Karpas-422 (cell line): ENCODE measurements around the gene RORB. TPM values are rescaled to one million over a fixed set of nuclear protein-coding genes. Genes with fewer than 3 reads are reported as not detected.

ENCODE experiments used
- DNase-seq: peaks from one replicate; pipeline ENCODE4 v3.0.0-alpha.2; 2015
- H2AFZ ChIP-seq: fragments of 200-600 bp; sonication (generic); 2 replicates; pipeline ENCODE4 v1.6.1; 2014; ENCODE audit warnings: antibody characterized with exemption, low read length, mixed read lengths
- H3K27ac ChIP-seq: fragments of 200-600 bp; sonication (generic); 2 replicates; pipeline ENCODE4 v1.5.1; 2014; ENCODE audit warnings: mild to moderate bottlenecking, low read length, moderate library complexity
- H3K27me3 ChIP-seq: fragments of 200-600 bp; sonication (generic); 2 replicates; pipeline ENCODE4 v1.6.1; 2014; ENCODE audit warnings: low read length, mixed read lengths
- H3K36me3 ChIP-seq: fragments of 200-600 bp; sonication (generic); 2 replicates; pipeline ENCODE4 v1.6.1; 2014; ENCODE audit warnings: low read length, mixed read lengths; ENCODE audit not compliant: insufficient read depth
- H3K4me1 ChIP-seq: fragments of 200-600 bp; sonication (generic); 2 replicates; pipeline ENCODE4 v1.6.1; 2014; ENCODE audit warnings: mild to moderate bottlenecking, low read length, mixed read lengths
- H3K4me2 ChIP-seq: fragments of 200-600 bp; sonication (generic); 2 replicates; pipeline ENCODE4 v1.6.1; 2014; ENCODE audit warnings: low read length, low read depth, mild to moderate bottlenecking; ENCODE audit not compliant: poor library complexity, severe bottlenecking
- H3K4me3 ChIP-seq: fragments of 200-600 bp; sonication (generic); 2 replicates; pipeline ENCODE4 v1.5.1; 2014; ENCODE audit warnings: mild to moderate bottlenecking, antibody characterized with exemption, low read length, mixed read lengths
- H3K79me2 ChIP-seq: fragments of 200-600 bp; sonication (generic); 2 replicates; pipeline ENCODE4 v1.6.1; 2014; ENCODE audit warnings: mild to moderate bottlenecking, low read length, mixed read lengths
- H3K9ac ChIP-seq: fragments of 200-600 bp; sonication (generic); 2 replicates; pipeline ENCODE4 v1.6.0; 2014; ENCODE audit warnings: low read length
- H3K9me2 ChIP-seq: fragments of 200-600 bp; sonication (generic), shearing (Covaris generic); replicated peaks from 2 replicates; pipeline ENCODE4 v1.6.0; 2014; ENCODE audit warnings: mild to moderate bottlenecking, low read length, moderate library complexity; ENCODE audit not compliant: insufficient read depth
- H3K9me3 ChIP-seq: fragments of 300-700, 200-600 bp; sonication (generic); 2 replicates; pipeline ENCODE4 v1.6.1; 2014; ENCODE audit warnings: low read length, mixed read lengths
- H4K20me1 ChIP-seq: fragments of 200-600 bp; sonication (generic); 2 replicates; pipeline ENCODE4 v1.6.1; 2014; ENCODE audit warnings: mild to moderate bottlenecking, antibody characterized with exemption, low read length, low read depth; ENCODE audit not compliant: insufficient read depth
- total RNA-seq: library from RNA; depleted of rRNA; stranded (reverse); fragments of >200 nt; shearing (Covaris generic); gene quantifications from 2 replicates; pipeline ENCODE4 v1.2.3, GENCODE V29; 2014; ENCODE audit warnings: low replicate concordance

Gene RORB
- total RNA-seq, 1 experiment from 2014 or later = 1.1 TPM

- H3K27me3 ChIP-seq = no peaks in the 10 kb centered on the region
- no peak overlapping the region for H3K27ac ChIP-seq
- no peak overlapping the region for H3K4me2 ChIP-seq
Measured at GRCh38 chr9:74719306-74719705, 222.2 kb downstream of the RORB start.

GRCh38 chr9:74721696-74722660, 224.8 kb downstream of the RORB start:
- no peak for DNase-seq
- H3K9me2 ChIP-seq = no peaks in the 10 kb centered on the region
- no peak overlapping the region for H3K9ac ChIP-seq
- H2AFZ ChIP-seq = no peak overlapping the region
- H3K4me1 ChIP-seq = no peaks in the 10 kb centered on the region
- H4K20me1 ChIP-seq = no peaks in the 10 kb centered on the region
- H3K27ac ChIP-seq = no peak overlapping the region
- H3K27me3 ChIP-seq = no peaks in the 10 kb centered on the region
- H3K4me2 ChIP-seq = no peak overlapping the region
- no peaks in the 10 kb centered on the region for H3K9me3 ChIP-seq
- no peaks in the 10 kb centered on the region for H3K79me2 ChIP-seq
- H3K36me3 ChIP-seq = no peaks in the 10 kb centered on the region
- no peak overlapping the region for H3K4me3 ChIP-seq

More at GRCh38 chr9:74719306-74719705, 222.2 kb downstream of the RORB start:
- DNase-seq = no peak
- no peak overlapping the region for H3K9ac ChIP-seq
- H3K9me2 ChIP-seq = no peaks in the 10 kb centered on the region
- H3K4me1 ChIP-seq = no peaks in the 10 kb centered on the region
- no peak overlapping the region for H3K4me3 ChIP-seq
- no peaks in the 10 kb centered on the region for H3K9me3 ChIP-seq
- H2AFZ ChIP-seq = no peak overlapping the region
- no peaks in the 10 kb centered on the region for H3K79me2 ChIP-seq
- H3K36me3 ChIP-seq = no peaks in the 10 kb centered on the region
- H4K20me1 ChIP-seq = no peaks in the 10 kb centered on the region

GRCh38 chr9:74724317-74724716, 227.2 kb downstream of the RORB start:
- Histone ChIP-seq H3K27me3 (no peaks in the 10 kb centered on the region), H3K4me1 (no peaks in the 10 kb centered on the region), H3K9me3 (no peaks in the 10 kb centered on the region), H3K4me2 (no peak overlapping the region), H3K79me2 (no peaks in the 10 kb centered on the region), H4K20me1 (no peaks in the 10 kb centered on the region), H3K9me2 (no peaks in the 10 kb centered on the region), H2AFZ (no peak overlapping the region), H3K36me3 (no peaks in the 10 kb centered on the region), H3K27ac (no peak overlapping the region), H3K4me3 (no peak overlapping the region), H3K9ac (no peak overlapping the region)
- no peak for DNase-seq

GRCh38 chr9:74726581-74726980, 229.4 kb downstream of the RORB start:
- Histone ChIP-seq H3K9ac (no peak overlapping the region), H3K4me3 (no peak overlapping the region), H3K4me1 (no peaks in the 10 kb centered on the region), H3K9me2 (no peaks in the 10 kb centered on the region), H4K20me1 (no peaks in the 10 kb centered on the region), H3K9me3 (no peaks in the 10 kb centered on the region), H2AFZ (no peak overlapping the region), H3K27ac (no peak overlapping the region), H3K4me2 (no peak overlapping the region), H3K79me2 (no peaks in the 10 kb centered on the region), H3K27me3 (no peaks in the 10 kb centered on the region), H3K36me3 (no peaks in the 10 kb centered on the region)
- no peak for DNase-seq

- Histone ChIP-seq H3K9ac (no peak overlapping the region), H3K9me2 (no peaks in the 10 kb centered on the region), H3K4me3 (no peak overlapping the region), H3K27ac (no peak overlapping the region), H3K4me1 (no peaks in the 10 kb centered on the region), H2AFZ (no peak overlapping the region), H4K20me1 (no peaks in the 10 kb centered on the region), H3K4me2 (no peak overlapping the region), H3K9me3 (no peaks in the 10 kb centered on the region), H3K36me3 (no peaks in the 10 kb centered on the region), H3K79me2 (no peaks in the 10 kb centered on the region), H3K27me3 (no peaks in the 10 kb centered on the region)
- no peak for DNase-seq
Measured at GRCh38 chr9:74728176-74728575, 231.0 kb downstream of the RORB start.

GRCh38 chr9:74729136-74729695, 232.1 kb downstream of the RORB start:
- no peak for DNase-seq
- H3K27ac ChIP-seq = no peak overlapping the region
- no peak overlapping the region for H3K4me3 ChIP-seq
- H3K79me2 ChIP-seq = no peaks in the 10 kb centered on the region
- H4K20me1 ChIP-seq = no peaks in the 10 kb centered on the region
- no peaks in the 10 kb centered on the region for H3K9me3 ChIP-seq
- no peak overlapping the region for H2AFZ ChIP-seq
- no peaks in the 10 kb centered on the region for H3K4me1 ChIP-seq
- H3K27me3 ChIP-seq = no peaks in the 10 kb centered on the region
- no peak overlapping the region for H3K4me2 ChIP-seq
- no peak overlapping the region for H3K9ac ChIP-seq
- H3K9me2 ChIP-seq = no peaks in the 10 kb centered on the region
- H3K36me3 ChIP-seq = no peaks in the 10 kb centered on the region

- H3K27me3 ChIP-seq = no peaks in the 10 kb centered on the region
- H3K27ac ChIP-seq = no peak overlapping the region
- DNase-seq = no peak
- H3K36me3 ChIP-seq = no peaks in the 10 kb centered on the region
- no peak overlapping the region for H3K4me3 ChIP-seq
- no peak overlapping the region for H2AFZ ChIP-seq
- no peaks in the 10 kb centered on the region for H3K9me2 ChIP-seq
- H3K79me2 ChIP-seq = no peaks in the 10 kb centered on the region
- no peak overlapping the region for H3K9ac ChIP-seq
- H3K4me2 ChIP-seq = no peak overlapping the region
- H3K9me3 ChIP-seq = no peaks in the 10 kb centered on the region
- no peaks in the 10 kb centered on the region for H3K4me1 ChIP-seq
- H4K20me1 ChIP-seq = no peaks in the 10 kb centered on the region
Measured at GRCh38 chr9:74735761-74736160, 238.6 kb downstream of the RORB start.

GRCh38 chr9:74736646-74737045, 239.5 kb downstream of the RORB start:
- Histone ChIP-seq H3K9me3 (no peaks in the 10 kb centered on the region), H3K9me2 (no peaks in the 10 kb centered on the region), H3K36me3 (no peaks in the 10 kb centered on the region), H3K4me3 (no peak overlapping the region), H3K27ac (no peak overlapping the region), H3K4me1 (no peaks in the 10 kb centered on the region), H3K9ac (no peak overlapping the region), H3K79me2 (no peaks in the 10 kb centered on the region), H3K4me2 (no peak overlapping the region), H2AFZ (no peak overlapping the region), H4K20me1 (no peaks in the 10 kb centered on the region), H3K27me3 (no peaks in the 10 kb centered on the region; the same call in 1 of the 2 replicates)
- no peak for DNase-seq
